ENCODE results near the gene RPRD1A. TPM values are rescaled to one million over a fixed set of nuclear protein-coding genes. Genes with fewer than 3 reads are reported as not detected.

RPRD1A gene
- total RNA-seq, 1 experiment from 2014 or later = 58.5 TPM

DNA sequence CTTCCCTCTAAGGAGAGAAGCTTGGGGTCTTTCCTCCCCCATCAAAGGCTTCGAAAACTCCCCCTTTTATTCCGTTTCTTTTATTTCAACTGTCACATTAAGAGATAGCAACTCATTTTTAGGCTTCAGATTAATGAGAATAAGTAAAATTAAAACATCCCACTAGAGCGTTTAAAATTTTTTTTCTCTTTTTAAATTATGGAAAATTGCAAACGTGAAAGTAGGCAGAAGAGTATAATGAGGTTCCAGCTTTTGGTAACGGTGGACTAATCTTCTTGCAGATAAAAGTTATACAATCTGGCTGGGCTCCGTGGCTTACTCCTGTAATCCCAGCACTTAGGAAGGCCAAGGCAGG, 116.8 kb downstream of the RPRD1A start:
- DNase-seq (ENCODE audit: low read depth, low spot score) = no peak
- in situ Hi-C loops (cut with HindIII; ENCODE audit: low pct_unique_long_range_greater_than_20kb, low sequenced_read_pairs) = no loop called here

DNA sequence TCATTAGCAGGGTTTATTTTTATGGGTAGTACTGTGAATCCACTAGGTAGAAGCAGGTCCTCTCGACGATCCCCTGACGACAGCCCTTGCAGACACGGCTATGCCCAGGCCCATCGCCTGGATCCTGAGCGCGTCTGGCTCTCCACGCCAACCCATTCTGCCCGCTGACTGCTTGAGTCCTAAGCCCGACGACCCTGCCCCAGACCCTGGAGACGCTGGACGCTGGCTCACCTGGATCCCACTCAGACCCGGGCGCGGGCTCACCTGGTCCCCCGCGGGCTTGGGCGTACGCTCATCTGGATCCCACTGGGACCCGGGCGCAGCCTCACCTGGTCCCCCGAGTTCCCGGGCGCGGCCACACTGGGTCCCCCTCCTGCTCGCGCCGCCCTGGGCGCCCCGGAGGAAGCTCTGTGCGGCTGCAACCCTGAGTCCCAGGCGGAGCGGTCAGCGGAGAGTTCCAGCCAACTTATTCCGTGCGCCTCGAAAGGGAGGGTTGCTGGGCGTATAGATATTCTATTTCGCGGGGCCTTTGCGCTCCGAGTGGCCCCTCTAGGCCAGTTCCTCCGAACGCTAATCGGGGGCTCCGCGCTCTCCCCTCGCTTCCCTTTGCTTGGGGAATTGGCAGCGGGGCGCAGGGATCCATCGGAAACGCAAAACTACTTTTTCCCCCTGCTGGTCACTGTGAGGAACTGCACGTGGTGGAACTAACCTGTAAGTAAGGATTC, 117.3 kb downstream of the RPRD1A start:
- in situ Hi-C loops (cut with HindIII; ENCODE audit: low pct_unique_long_range_greater_than_20kb, low sequenced_read_pairs) = no loop called here
- peak; percentile 57 for DNase-seq (ENCODE audit: low read depth, low spot score)

DNA sequence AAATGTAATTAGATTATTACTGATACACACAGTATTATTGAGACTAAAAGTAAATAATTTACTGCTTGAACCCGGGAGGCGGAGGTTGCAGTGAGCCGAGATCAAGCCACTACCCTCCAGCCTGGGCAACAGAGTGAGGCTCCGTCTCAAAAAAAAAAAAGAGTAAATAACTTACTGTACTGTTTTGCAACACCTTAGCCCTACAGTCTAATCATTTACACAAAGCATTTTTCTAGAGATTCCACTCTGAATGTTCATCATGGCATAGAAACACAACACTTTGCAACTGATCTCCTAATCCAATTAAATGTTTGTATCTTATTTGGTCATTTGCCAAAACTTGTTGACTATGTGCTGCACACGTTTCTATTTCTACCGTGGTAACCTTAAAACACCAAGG, 118.3 kb downstream of the RPRD1A start:
- DNase-seq (ENCODE audit: low read depth, low spot score) = no peak
- in situ Hi-C loops (cut with HindIII; ENCODE audit: low pct_unique_long_range_greater_than_20kb, low sequenced_read_pairs) = no loop called here

GRCh38 chr18:35948080-35948479, 119.3 kb downstream of the RPRD1A start:
- no peak for DNase-seq (ENCODE audit: low read depth, low spot score)
- in situ Hi-C loops (cut with HindIII; ENCODE audit: low pct_unique_long_range_greater_than_20kb, low sequenced_read_pairs) = no loop called here

DNA sequence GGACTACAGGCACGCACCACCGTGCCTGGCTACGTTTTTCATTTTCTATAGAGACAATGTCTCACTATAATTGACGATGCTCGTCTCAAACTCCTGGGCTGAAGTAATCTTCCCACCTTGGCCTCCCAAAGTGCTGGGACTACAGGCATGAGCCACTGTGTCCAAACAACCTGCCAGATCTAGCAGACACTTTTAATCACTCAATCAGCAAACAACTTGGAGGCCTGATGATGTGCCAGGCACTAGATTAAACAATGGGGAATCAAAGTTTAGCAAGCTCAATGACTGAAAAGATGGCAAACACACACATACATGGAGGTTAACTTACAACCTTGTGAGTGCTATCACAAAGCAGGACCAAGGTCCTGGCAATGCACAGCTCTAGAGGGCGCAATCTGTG, 124.7 kb downstream of the RPRD1A start:
- in situ Hi-C loops (cut with HindIII; ENCODE audit: low pct_unique_long_range_greater_than_20kb, low sequenced_read_pairs) = no loop called here
- DNase-seq (ENCODE audit: low read depth, low spot score) = no peak

DNA sequence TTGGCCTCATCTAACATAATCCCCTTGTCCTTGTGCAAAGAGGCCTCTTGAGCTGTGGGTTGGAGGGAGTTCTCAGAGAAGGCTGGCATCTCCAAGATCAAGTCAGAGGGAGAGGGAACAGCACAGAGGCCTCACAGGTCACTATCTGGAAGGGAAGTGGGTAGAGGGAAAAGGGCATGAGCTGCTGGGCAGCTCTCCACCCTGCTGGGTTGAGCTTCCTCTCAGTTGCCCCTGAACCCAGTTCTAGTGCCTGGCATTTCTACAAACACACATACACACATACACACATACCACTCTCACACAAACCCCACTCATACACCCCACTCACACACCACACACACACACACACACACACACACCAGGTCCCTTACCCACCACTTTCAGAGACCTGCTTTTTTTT, 125.2 kb downstream of the RPRD1A start:
- in situ Hi-C loops (cut with HindIII; ENCODE audit: low pct_unique_long_range_greater_than_20kb, low sequenced_read_pairs) = no loop called here
- DNase-seq (ENCODE audit: low read depth, low spot score) = no peak

DNA sequence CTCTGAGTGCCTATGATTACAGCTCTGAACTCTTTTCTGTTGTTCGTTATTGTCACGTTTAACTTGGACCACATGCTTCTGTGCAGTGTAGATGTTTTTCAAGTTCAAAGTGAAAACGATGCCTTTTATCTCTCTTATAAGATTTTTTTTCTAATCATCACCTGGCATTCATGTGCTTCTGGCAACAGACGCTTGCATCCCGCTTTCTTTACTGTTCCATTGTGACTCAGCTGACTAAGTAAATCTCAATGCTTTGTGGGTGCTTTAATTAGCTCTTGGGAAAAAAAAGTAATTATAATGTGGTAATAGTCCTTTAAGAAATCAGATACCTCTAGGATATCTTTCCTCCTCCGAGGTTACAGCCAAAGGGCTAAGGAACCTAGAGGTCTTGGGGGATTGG, 126.1 kb downstream of the RPRD1A start:
- in situ Hi-C loops (cut with HindIII; ENCODE audit: low pct_unique_long_range_greater_than_20kb, low sequenced_read_pairs) = no loop called here
- DNase-seq (ENCODE audit: low read depth, low spot score) = no peak

Other genes starting within 250 kb of the RPRD1A start
- 643 and 687 TPM in 2 replicates for gene SLC39A6, start 61.8 kb upstream of the RPRD1A start, total RNA-seq (2014; rRNA removed; shearing (Covaris generic))
- gene ELP2, start 62.3 kb upstream of the RPRD1A start, total RNA-seq (2014; rRNA removed; shearing (Covaris generic)) = 174 and 208 TPM in 2 replicates
- 30.0 and 50.8 TPM in 2 replicates for gene MOCOS, start 119.9 kb upstream of the RPRD1A start, total RNA-seq (2014; rRNA removed; shearing (Covaris generic))
- 2.4 and 2.8 TPM in 2 replicates for gene FHOD3, start 230.2 kb upstream of the RPRD1A start, total RNA-seq (2014; rRNA removed; shearing (Covaris generic))